SKM-1 treated with dmso at 0.1 percent for 144 hours (cell line): ENCODE measurements around the gene CABCOCO1.
"Not testable (repeated sequence)": the region's sequence is repeated elsewhere in the genome, so short reads cannot be mapped to it uniquely, and the experiment has no call there.

ENCODE experiments used
- DNase-seq: peaks from one replicate; lab custom pipeline; 2025; ENCODE audit not compliant: unreplicated experiment; lab: John Stamatoyannopoulos, UW

Gene CABCOCO1

DNA sequence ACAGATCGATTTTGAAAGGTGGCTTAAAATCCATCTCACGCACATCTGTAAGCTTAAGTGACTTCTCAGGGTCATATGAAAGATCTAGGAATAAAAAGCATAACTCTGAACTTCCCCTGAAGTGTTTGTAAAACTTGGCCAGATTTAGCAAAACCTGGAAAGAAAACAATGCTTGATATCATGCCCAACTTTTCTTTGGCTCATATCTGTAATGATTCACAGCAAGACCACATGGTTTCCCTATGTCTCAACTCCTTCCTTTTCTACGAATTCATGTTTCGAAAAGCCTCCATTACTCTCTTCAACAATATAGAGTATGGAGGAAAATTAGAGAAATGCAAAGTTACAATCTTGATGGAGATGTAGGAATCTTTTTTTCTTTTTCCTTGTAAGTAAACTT, 20.1 kb upstream of the CABCOCO1 start:
- DNase-seq, result no peak

DNA sequence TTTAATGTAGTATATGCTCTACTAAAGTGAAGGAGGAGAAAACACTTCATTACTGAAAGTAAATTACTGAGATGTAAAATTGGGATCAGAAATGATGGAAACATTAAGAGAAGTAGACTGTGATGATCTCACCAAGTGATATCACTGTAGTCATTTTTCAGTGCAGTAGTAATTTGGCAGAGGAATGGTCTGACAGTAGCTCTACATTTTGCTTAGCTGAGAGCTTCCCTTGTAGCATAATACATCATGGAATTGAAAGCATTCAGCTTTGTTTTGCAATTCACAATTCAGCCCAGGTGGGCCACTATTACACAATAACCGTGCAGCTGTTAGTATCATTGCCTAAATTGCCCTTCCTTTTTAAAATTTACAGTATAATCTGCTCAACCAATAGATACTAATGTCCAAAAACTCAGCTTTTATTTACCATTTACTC, 19.4 kb upstream of the CABCOCO1 start:
- no peak for DNase-seq

DNA sequence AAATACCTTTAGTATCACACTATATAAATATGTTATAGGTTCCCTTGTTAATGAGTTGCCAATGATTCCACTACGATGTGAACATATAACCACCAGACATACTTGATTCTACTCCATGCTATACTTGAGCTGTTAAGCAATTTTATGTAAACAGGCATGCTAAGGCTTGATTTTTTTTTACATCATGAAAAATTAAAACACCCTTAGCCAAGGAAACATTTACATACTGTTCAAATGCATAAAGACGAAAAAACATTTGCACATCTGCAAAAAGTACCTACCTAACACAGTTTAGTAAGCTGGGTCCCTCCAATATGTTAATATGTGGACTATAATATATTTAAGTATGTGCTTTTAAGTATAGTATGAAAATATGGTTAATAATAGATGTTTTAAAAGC, 9.0 kb upstream of the CABCOCO1 start:
- no peak for DNase-seq

DNA sequence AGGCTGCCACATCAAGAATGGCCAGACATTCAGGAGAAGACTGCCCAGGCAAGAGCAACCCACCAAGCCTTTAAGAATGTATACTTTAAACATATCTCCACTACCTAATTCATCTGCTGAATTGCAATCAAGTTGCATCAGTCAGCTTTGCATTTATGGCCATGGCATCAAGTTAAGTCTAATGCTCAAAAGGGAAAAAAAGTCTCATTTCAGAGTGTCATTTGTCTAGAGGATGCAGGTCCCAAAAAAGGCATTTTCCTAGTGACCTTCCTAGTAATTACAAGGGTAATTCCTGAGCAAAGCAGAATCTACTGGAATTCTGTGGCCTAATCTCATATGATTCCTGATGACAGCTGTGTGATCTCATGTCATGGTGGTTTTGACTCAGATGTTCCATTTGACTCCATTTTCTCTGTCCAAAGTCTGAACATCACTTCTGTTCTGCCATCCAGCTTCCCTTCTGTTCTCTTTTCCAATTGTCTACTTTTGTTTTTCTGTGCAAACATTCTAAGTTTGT, 7.3 kb upstream of the CABCOCO1 start:
- DNase-seq, result no peak

DNA sequence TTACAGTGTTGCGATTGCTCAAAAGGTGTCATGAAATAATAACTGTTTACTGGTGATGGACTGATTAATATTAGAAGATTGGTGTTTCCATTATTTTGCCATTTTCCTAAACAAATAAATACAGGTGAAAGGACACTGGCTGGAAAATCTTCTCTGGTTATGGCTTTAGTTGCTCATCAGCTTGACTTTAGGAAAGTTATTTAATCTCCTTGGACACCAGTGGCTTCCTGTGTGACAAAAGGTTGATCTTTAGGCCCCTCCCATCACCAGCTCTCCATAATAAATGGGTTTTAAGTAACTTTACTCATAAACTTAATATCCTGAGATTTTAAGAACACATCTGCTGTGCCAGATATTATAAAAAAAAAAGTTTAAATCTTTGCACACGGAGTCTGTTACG, 737 bp downstream of the CABCOCO1 start:
- no peak for DNase-seq

DNA sequence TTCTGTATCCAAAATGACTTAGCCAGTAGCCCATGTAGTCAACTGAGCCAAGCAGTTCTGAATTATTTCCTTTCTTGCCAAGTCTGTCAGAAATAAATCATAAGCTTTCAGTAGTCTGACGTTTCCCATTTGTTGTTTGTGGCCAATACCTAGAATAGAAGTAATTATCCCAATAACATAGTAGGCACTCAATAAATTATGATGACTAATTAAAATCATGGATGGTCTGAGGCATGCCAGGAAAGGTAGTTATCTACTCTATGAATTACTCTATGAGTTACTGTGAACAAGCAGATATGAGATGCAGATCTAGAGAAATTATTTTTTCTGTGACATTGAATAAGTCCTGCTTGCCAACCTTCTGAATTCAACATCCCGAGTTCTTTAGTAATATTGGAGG, 2.3 kb downstream of the CABCOCO1 start:
- DNase-seq, result no peak

DNA sequence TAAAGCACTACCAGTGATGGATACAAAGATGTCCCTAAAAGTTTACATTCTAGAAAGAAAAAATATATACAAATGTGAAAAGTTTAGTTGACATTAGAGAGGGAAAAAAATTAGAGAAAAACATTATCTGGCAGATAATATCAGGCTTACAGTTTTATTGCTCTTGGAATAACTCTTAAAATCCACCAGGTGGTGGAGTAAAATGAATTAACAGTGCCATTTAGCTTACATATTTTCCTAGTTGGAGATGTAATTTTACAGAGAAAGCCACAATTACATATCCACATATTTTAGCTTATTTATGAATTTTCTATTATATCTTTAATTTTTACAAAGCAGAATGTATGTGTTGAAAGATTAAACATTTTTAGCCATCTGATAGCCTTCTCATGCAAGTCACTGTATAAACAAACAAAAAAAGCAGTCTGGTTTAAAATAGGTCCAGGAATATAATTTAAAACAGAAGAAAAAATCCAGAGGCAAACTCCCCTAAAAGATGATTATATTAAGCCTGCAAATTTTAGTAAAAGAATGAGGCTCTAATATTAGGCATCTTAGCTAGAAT, 6.5 kb downstream of the CABCOCO1 start:
- DNase-seq, result no peak

DNA sequence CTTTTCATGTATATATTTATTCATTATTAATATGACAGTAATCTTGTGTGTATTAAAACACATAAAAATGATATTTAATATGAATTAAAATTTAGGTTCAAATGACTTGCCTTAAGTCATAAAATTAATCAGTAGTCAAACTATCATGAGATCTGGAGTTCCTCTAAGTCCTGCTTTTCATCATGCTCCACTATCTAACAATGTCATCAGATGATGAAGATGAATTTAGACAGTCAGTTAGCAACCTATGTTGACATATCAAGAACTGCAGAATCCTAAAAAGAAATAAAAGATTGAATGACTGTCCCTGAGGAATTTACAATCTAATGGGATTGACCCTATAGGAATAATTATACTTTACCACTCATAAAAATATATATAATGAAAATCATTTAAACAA, 7.1 kb downstream of the CABCOCO1 start:
- DNase-seq, result no peak

DNA sequence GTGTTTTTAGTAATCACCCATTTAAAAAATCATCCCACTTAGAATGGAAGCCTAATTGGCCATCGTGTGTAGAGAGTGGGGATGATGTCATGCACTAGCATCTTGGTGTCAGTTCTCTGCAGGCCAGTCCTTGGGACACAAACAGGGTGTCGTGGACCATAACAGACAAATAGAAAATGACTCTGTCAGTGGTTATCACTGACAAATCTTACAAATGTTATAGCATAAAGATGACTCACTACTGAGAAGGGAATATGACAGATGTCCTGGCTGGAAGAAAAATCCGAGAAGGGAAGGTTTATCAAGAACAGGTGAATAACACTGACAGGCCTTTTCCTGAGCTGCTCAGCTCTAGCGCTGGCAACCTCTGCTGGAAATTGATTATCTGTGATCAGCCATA, 10.6 kb downstream of the CABCOCO1 start:
- DNase-seq, result no peak

DNA sequence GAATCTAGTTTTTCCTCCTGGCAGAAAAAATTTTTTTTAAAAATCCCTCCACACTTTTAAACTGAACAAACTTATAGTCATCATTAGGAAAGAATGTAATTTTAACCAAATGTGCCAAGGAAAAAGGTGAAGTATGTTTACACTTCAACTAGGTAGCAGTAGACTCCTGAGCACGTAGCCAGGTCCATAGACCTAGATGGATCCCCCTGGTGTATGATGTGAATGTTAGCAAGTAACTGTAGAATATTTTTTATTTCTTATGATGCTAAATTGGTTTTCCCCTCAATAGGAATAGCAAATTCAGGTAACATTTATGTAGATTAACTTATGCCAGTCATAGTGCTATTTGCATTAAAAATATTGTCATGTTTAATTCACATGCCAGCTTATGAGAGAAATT, 19.6 kb downstream of the CABCOCO1 start:
- no peak for DNase-seq

DNA sequence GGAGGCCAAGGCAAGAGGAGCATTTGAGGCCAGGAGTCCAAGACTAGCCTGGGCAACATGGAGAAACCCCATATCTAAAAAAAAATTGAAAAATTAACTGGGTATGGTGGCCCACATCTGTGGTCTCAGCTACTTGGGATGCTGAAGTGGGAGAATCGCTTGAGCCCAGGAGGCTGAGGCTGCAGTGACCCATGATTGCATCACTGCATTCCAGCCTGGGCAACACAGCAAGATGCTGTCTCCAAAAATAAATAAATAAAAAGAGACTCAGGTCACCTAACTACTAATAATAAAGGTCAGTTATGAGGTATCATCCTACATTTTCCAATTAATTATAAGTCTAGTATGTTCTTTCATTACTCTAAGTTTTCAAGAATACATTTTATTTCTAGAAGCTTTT, 20.6 kb downstream of the CABCOCO1 start:
- no peak for DNase-seq

DNA sequence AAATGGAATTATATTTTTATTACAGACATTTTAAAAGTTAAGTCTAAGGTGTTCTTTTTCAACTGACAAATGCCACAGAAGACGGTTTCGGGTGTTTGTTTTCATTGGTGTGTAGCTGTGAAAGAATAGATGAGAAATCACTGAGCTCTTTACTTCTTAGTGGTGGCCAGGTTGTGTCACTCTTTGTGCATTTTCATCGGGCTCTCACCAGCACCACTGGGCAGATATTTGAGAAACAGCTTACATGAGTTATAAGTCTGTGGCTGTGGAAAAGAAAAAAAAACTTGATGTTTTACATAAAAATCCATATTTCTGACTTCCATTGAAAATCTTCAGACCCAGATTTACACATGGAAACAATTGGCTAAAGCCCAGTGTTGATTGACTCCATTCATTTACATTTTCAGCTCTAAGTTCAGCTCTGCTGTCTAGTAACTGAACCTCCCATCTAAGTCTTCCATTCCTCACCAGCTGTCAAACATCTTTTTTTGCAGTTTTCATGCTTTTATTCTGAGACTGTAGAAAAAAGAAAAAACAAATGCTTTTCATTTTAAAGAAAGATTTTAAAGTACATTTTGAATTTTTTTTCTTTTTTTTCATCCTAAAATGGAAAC, 22.3 kb downstream of the CABCOCO1 start:
- no peak for DNase-seq

DNA sequence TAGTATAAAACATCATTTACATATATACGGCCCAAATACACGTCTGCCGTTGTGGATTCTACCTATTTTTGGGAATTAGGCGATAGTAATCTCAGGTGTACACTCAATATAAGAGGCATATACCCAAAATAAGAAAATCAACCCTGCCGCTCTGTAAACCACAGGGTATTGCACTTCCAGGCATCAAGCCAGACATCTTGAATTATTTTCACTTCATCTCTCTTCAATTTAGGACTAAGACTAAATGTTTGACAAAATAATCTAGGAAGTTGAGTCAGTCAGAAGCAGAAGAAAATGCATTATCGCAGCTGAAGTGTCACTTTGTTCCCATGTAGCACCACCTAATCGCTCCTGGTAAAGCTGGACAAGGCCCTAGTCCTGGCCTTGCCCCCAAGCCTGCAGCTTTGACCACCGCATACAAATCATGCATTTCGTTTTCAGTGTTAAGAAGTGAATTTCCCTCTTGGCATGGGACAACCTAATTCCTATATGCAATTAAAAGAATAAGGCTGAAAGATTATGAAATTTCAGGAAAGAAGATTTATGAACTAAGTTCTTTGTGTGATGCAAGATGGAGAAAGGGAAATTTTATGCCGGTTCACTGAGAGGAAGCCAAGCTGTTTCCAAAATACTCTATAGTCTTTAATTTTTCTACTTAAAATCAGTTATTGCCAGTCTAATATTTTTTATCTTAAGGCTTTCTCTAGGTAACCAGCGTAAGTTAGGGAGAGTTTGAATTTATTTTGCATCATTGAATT, 26.0 kb downstream of the CABCOCO1 start:
- DNase-seq, result no peak

DNA sequence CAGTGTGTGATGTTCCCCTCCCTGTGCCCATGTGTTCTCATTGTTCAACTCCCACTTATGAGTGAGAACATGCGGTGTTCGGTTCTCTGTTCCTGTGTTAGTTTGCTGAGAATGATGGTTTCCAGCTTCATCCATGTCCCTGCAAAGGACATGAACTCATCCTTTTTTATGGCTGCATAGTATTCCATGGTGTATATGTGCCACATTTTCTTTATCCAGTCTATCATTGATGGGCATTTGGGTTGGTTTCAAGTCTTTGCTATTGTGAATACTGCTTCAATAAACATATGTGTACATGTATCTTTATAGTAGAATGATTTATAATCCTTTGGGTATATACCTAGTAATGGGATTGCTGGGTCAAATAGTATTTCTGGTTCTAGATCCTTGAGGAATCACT, 28.9 kb downstream of the CABCOCO1 start:
- not testable (repeated sequence) for DNase-seq

DNA sequence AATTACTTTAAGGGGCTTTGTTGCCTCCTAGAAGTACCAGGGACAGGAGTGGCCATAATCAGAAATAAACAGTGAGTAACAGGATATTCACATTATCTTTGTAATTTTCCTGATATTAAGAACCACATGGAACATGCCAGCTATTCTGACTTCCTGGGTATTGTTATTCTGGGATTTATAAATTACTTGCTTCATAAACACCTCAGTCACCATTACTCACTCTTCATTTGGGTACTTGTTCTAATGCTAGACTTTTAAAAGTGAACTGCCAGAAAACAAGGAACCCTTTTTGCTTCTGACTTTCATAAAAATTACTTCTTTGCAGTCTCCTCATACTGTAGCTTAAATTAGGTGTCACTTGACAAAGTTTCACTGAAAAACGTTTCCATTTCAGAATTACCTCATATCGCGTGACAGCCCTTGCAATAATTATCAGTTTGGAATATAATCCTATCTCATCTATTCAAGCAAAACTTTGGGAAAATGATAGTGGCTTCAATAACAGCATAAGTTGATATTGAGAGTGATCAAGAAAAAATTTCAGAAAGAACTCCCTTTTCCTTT, 29.8 kb downstream of the CABCOCO1 start:
- no peak for DNase-seq

DNA sequence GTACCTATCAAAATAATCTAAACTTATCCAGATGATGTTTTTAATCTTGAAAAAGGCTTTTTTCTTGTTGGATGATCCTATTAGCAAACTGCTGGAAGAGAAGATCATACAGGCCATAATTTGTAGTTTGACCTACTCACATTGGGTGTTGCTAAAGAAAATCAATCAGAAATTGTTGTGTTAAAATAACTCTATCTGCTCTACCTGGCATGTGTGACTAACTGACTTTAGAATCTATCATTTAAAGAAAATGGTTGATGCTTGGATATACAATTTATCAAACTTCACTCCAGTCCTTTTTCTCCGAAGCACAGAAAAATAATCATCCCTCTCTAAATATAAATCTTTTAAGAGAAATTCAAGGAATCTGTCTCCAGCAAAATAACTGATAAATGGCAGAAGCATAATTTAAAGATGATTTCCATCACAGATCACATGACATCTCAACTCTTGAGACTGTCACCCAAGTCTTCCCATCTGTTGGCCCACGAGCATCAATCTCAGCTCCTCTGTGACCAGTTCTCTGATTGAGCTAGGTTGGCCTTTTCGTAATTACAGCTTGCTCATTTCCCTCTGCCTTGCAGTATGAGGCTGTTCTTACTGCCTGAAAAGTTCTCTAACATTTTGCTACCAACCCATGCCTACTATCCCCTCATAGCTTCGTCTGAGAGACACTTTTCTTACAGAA, 36.4 kb downstream of the CABCOCO1 start:
- DNase-seq, result no peak

DNA sequence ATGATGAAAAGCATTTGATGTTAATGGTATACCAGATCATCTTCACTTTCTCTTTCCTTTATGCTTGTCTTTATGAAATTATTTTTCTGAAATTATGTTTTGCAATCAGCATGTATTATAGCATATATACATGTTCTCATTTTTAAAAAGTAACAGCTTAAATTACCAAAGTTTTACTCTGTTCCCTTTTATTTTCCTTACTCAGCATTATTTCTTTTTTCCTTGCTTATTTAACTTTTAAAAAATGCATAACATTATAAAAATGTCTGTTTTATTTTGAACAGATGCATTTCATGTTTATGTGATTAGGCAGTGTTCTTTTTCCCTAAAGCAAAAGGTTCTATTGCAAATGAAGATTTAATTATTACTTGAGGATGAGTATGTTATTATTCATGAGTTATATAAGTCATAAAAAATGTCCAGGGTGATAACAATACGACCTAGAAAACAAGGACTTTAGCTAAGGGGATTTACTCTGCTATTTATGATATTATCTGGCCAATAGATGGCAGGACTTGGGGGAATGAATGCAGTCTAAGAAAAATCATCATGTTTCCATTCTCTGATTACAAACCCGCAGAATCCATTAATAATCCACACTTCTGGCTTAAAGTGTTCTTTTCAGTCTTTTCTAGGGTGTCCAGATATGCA, 38.5 kb downstream of the CABCOCO1 start:
- DNase-seq, result no peak

DNA sequence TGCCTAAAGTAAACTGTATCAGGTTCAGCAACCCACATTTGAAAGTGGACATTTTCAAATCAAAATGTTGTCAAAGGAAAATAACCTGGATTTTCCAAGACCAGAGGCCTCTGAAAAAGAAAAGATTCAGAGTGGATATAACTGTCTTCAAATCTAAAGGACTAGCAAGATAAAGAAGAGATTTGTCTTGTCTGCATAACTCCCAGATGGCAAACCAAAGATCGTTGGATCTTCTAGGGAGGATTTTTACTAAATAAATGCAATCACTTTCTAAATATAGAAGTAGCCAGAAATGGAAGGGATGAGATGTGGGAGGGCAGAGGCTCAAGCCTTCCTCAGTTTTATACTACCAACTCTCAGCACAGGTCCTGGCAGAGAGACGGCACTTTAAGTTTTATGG, 39.0 kb downstream of the CABCOCO1 start:
- no peak for DNase-seq

DNA sequence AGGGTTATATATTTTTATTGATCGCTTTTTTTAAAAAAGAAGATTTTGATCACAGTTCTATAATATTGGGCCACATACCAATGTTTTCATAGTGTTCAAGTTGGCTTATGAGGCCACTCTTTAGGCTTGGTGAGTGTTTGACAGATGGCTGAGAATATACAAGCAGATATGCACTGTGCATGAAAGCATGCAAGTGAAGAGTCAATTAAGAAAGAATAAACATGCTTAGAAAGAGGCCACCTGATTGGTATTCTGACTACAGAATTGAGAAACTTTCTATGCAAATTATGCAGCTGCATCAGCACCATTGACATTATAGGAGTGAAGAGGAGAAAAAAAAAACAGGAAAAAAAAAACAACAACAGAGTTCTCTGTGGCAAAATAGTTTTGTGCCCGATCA, 39.9 kb downstream of the CABCOCO1 start:
- DNase-seq, result no peak

DNA sequence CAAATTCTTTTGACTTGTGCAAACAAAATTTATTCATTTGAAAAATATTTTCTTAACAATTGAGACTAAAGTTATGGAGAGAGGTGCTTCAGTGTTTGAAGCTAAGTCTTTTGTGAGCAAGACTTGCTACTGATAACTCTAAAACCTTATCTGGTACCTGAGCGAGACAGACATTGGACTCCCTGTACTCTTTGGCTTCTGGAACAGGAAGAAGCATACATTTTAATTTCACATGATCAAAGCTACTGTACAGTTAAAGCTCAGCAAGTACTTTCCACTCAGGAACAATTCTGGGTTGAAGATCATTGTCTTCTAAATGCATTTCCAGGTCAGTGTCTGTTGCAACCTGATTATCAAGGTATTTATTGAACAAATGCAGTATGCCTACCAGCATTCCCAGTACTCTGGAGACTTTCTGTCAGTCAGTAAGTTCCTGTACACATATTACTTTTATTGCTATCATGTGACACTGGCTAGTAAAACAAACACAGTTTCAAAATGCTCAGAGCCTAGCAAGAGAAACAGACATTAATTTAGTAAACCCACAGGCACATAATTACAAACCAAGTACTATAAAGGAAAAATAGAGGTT, 42.4 kb downstream of the CABCOCO1 start:
- DNase-seq, result no peak

DNA sequence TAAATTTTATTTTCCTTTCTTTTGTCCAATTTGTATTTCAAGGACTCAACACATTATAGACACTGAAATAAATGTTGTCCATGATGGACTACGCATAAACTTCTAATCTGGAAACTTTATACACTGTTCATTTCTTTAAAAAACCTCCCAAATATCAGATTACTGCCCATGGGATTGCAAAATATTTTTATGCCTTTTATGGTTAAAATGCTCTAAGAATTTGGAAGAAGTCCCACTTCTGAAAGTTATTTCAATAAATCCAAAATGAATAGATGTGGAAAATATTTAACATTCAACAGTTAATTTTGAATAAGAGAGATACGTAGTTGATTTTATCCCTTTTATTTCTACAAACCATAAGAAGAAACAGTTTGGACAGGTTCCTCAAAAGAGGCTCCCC, 46.1 kb downstream of the CABCOCO1 start:
- DNase-seq, result no peak
